HG03196 (cell line): ENCODE results near the gene C16orf46.
A peak's percentile ranks its signal among the peaks of the same experiment; 100 is the strongest.

ENCODE experiments used
- ATAC-seq: cut with Tn5 transposase; IDR thresholded peaks from one replicate; pipeline ENCODE4 v1.9.1; 2021; ENCODE audit not compliant: unreplicated experiment

C16orf46 gene

GRCh38 chr16:81076566-81077075 is 417 bp downstream of the C16orf46 start:
- ATAC-seq: peak; percentile 78

GRCh38 chr16:81073560-81074330 is 3.3 kb downstream of the C16orf46 start:
- ATAC-seq: no peak

GRCh38 chr16:81071805-81072204 is 5.2 kb downstream of the C16orf46 start:
- ATAC-seq: no peak

GRCh38 chr16:81070979-81071378 is 6.1 kb downstream of the C16orf46 start:
- no peak for ATAC-seq

- ATAC-seq: no peak
Measured at GRCh38 chr16:81069063-81069462, 8.0 kb downstream of the C16orf46 start.

- ATAC-seq: no peak
Measured at GRCh38 chr16:81067166-81067565, 9.9 kb downstream of the C16orf46 start.

GRCh38 chr16:81066681-81067080 is 10.4 kb downstream of the C16orf46 start:
- no peak for ATAC-seq

- no peak for ATAC-seq
Measured at GRCh38 chr16:81061871-81062608, 15.0 kb downstream of the C16orf46 start.

- ATAC-seq: no peak
Measured at GRCh38 chr16:81061307-81061640, 15.8 kb downstream of the C16orf46 start.

GRCh38 chr16:81060576-81061306 is 16.3 kb downstream of the C16orf46 start:
- ATAC-seq: no peak

GRCh38 chr16:81053761-81054160 is 23.3 kb downstream of the C16orf46 start:
- no peak for ATAC-seq

- no peak for ATAC-seq
Measured at GRCh38 chr16:81042821-81043220, 34.2 kb downstream of the C16orf46 start.

GRCh38 chr16:81041696-81042095 is 35.3 kb downstream of the C16orf46 start:
- ATAC-seq: no peak

GRCh38 chr16:81040842-81041241 is 36.2 kb downstream of the C16orf46 start:
- ATAC-seq: no peak

GRCh38 chr16:81040131-81040530 is 36.9 kb downstream of the C16orf46 start:
- no peak for ATAC-seq

- no peak for ATAC-seq
Measured at GRCh38 chr16:81036751-81037350, 40.2 kb downstream of the C16orf46 start.

GRCh38 chr16:81035975-81036750 is 40.9 kb downstream of the C16orf46 start:
- peak; percentile 37 for ATAC-seq

- peak; percentile 92 for ATAC-seq
Measured at GRCh38 chr16:81035398-81035974, 41.6 kb downstream of the C16orf46 start, which contains the start of gene ATMIN. Gene ATMIN (plus strand): TSS chr16:81035842. CDS start chr16:81035871, 29 bp downstream.

GRCh38 chr16:81029930-81030604 is 47.0 kb downstream of the C16orf46 start:
- no peak for ATAC-seq
